ENCODE data around the gene H2AZ1. TPM values are rescaled to one million over a fixed set of nuclear protein-coding genes. Genes with fewer than 3 reads are reported as not detected.
A peak's percentile ranks its signal among the peaks of the same experiment; 100 is the strongest.

The H2AZ1 gene
- polyA plus RNA-seq, 1 donor from 2014 or later = 571 TPM

GRCh38 chr4:99947608-99948007, 2.5 kb downstream of the H2AZ1 start:
- Histone ChIP-seq H3K9me3 (ENCODE audit: low read length) (no peaks in the 10 kb centered on the region), H3K36me3 (ENCODE audit: insufficient read depth, low read length) (no peaks in the 10 kb centered on the region), H3K27ac (ENCODE audit: low read length) (no peak overlapping the region), H4K20me1 (ENCODE audit: insufficient read depth) (no peaks in the 10 kb centered on the region), H3K4me2 (ENCODE audit: low read length) (peak overlapping the region; percentile 47), H3K4me3 (ENCODE audit: low read length) (peak overlapping the region; percentile 78), H3K27me3 (ENCODE audit: insufficient read depth, low read depth, low read length) (no peaks in the 10 kb centered on the region), H3K9me2 (ENCODE audit: insufficient read depth, low read length) (no peaks in the 10 kb centered on the region), H3F3A (ENCODE audit: insufficient read depth, low read length, poor library complexity, severe bottlenecking) (no peaks in the 10 kb centered on the region), H3K79me2 (replicated peaks; ENCODE audit: insufficient read depth, low read length) (peaks cover 41% of the 10 kb centered on the region), H2AFZ (ENCODE audit: low read depth, low read length) (no peak overlapping the region), H3K9ac (ENCODE audit: low read length) (no peak overlapping the region)
- TF ChIP-seq SMC3 (conservative IDR thresholded peaks at IDR 0.05; ENCODE audit: poor library complexity) (no peak), EZH2 (IDR thresholded peaks at IDR 0.05; ENCODE audit: borderline replicate concordance, insufficient read depth, low read length, poor library complexity, severe bottlenecking) (no peak), MXI1 (conservative IDR thresholded peaks at IDR 0.05; ENCODE audit: poor library complexity, severe bottlenecking) (no peak), CTCF (IDR thresholded peaks at IDR 0.05; ENCODE audit: poor library complexity, severe bottlenecking) (no peak), RAD21 (conservative IDR thresholded peaks at IDR 0.05) (no peak), EP300 (conservative IDR thresholded peaks at IDR 0.05; ENCODE audit: poor library complexity, severe bottlenecking) (no peak), REST (IDR thresholded peaks at IDR 0.05; ENCODE audit: borderline replicate concordance) (no peak), POLR2AphosphoS5 (IDR thresholded peaks at IDR 0.05) (no peak), TAF1 (IDR thresholded peaks at IDR 0.05; ENCODE audit: low read depth) (no peak)

- TF ChIP-seq MXI1 (conservative IDR thresholded peaks at IDR 0.05; ENCODE audit: poor library complexity, severe bottlenecking) (no peak), RAD21 (conservative IDR thresholded peaks at IDR 0.05) (no peak), REST (IDR thresholded peaks at IDR 0.05; ENCODE audit: borderline replicate concordance) (no peak), CTCF (IDR thresholded peaks at IDR 0.05; ENCODE audit: poor library complexity, severe bottlenecking) (no peak), EP300 (conservative IDR thresholded peaks at IDR 0.05; ENCODE audit: poor library complexity, severe bottlenecking) (no peak), POLR2AphosphoS5 (IDR thresholded peaks at IDR 0.05) (no peak), TAF1 (IDR thresholded peaks at IDR 0.05; ENCODE audit: low read depth) (no peak), EZH2 (IDR thresholded peaks at IDR 0.05; ENCODE audit: borderline replicate concordance, insufficient read depth, low read length, poor library complexity, severe bottlenecking) (no peak), SMC3 (conservative IDR thresholded peaks at IDR 0.05; ENCODE audit: poor library complexity) (no peak)
- Histone ChIP-seq H2AFZ (ENCODE audit: low read depth, low read length) (no peak overlapping the region), H3K9me3 (ENCODE audit: low read length) (no peaks in the 10 kb centered on the region), H3F3A (ENCODE audit: insufficient read depth, low read length, poor library complexity, severe bottlenecking) (no peaks in the 10 kb centered on the region), H3K9ac (ENCODE audit: low read length) (peak overlapping the region; percentile 88), H3K79me2 (replicated peaks; ENCODE audit: insufficient read depth, low read length) (peaks cover 45% of the 10 kb centered on the region), H3K4me3 (ENCODE audit: low read length) (peak overlapping the region; percentile 78), H3K36me3 (ENCODE audit: insufficient read depth, low read length) (no peaks in the 10 kb centered on the region), H4K20me1 (ENCODE audit: insufficient read depth) (no peaks in the 10 kb centered on the region), H3K4me2 (ENCODE audit: low read length) (peak overlapping the region; percentile 48), H3K27ac (ENCODE audit: low read length) (peak overlapping the region; percentile 41), H3K9me2 (ENCODE audit: insufficient read depth, low read length) (no peaks in the 10 kb centered on the region), H3K27me3 (ENCODE audit: insufficient read depth, low read depth, low read length) (no peaks in the 10 kb centered on the region)
These were observed 2.9 kb downstream of the H2AZ1 start for GRCh38 chr4:99947190-99947578.
